HG03520 (cell line): ENCODE measurements around the gene SLC26A9.

Experiments used
- ATAC-seq: cut with Tn5 transposase; IDR thresholded peaks from one replicate; pipeline ENCODE4 v1.9.1; 2021; ENCODE audit warnings: mild to moderate bottlenecking, moderate library complexity; ENCODE audit not compliant: unreplicated experiment

Gene SLC26A9

GRCh38 chr1:205974712-205975111 is 31.5 kb upstream of the SLC26A9 start:
- no peak for ATAC-seq

GRCh38 chr1:205973377-205974232 is 30.3 kb upstream of the SLC26A9 start:
- no peak for ATAC-seq

- no peak for ATAC-seq
Measured at GRCh38 chr1:205972491-205973168, 29.4 kb upstream of the SLC26A9 start.

- ATAC-seq, result no peak
Measured at GRCh38 chr1:205972081-205972480, 28.8 kb upstream of the SLC26A9 start.

GRCh38 chr1:205971082-205971481 is 27.8 kb upstream of the SLC26A9 start:
- ATAC-seq, result no peak

- ATAC-seq, result no peak
Measured at GRCh38 chr1:205970486-205970885, 27.2 kb upstream of the SLC26A9 start.

- ATAC-seq, result no peak
Measured at GRCh38 chr1:205969229-205969628, 26.0 kb upstream of the SLC26A9 start.

- ATAC-seq, result no peak
Measured at GRCh38 chr1:205967554-205968335, 24.5 kb upstream of the SLC26A9 start.

- no peak for ATAC-seq
Measured at GRCh38 chr1:205965036-205965884, 22.0 kb upstream of the SLC26A9 start.

GRCh38 chr1:205963352-205964155 is 20.3 kb upstream of the SLC26A9 start:
- no peak for ATAC-seq

GRCh38 chr1:205962821-205963221 is 19.6 kb upstream of the SLC26A9 start:
- no peak for ATAC-seq

GRCh38 chr1:205961991-205962820 is 18.9 kb upstream of the SLC26A9 start:
- ATAC-seq, result no peak

GRCh38 chr1:205961405-205961804 is 18.1 kb upstream of the SLC26A9 start:
- ATAC-seq, result no peak

GRCh38 chr1:205959789-205960188 is 16.5 kb upstream of the SLC26A9 start:
- no peak for ATAC-seq

GRCh38 chr1:205955499-205955898 is 12.2 kb upstream of the SLC26A9 start:
- no peak for ATAC-seq

GRCh38 chr1:205954819-205955404 is 11.7 kb upstream of the SLC26A9 start:
- ATAC-seq, result no peak

GRCh38 chr1:205951746-205952145 is 8.5 kb upstream of the SLC26A9 start:
- no peak for ATAC-seq

GRCh38 chr1:205950826-205951549 is 7.7 kb upstream of the SLC26A9 start:
- ATAC-seq, result no peak
